NCI-H748 (cell line): Measurements from ENCODE around the gene CACNG4.

ENCODE experiments used
- DNase-seq: peaks from one replicate; lab custom pipeline; 2025; ENCODE audit not compliant: unreplicated experiment; lab: John Stamatoyannopoulos, UW

The CACNG4 gene

GRCh38 chr17:67041531-67041930, 77.0 kb downstream of the CACNG4 start:
- no peak for DNase-seq

DNA sequence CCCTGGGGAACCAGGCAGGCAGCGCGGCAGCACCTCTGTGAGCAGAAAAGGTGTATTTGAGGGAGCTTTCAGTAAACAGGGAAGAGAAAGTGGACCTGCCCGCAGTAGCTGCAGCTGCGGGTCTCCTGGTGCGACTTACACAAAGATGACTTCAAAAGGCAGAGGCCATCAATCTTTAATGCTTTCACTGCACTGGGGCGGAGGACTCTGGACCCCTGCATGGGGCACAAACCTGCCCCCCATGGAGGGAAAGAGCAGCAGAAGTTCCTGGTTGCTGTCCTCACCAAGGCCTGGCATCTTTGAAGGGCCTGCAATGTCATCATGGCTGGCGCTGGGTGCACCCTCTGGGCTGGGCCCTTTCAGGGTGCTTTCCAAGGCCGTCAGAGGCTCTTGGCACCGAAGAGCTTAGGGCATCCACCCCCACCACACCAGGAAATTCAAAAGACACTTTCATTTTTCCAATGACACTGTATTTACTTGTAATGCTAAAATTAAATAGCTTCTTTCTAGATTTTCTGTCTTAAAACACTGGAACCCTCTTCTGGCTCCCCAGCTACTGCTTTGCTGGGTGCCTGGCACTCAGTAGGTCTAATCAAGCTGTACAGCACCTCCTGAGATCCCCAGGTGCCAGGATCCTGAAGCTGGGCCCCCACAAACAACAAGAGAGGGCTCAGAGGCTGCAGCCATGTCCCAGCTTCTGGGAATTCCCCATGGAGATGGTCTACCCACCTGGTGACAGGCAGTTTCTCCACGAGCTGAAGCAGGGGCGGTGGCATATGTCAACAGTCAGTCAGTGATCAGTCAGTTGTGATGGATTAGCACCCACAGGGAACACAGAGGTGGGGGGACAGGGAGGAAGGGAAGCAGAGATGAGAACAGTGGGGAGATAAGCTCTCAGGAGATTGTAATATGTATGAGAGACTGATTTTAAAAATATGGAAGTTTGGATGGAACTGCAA, 77.7 kb downstream of the CACNG4 start:
- DNase-seq: no peak

DNA sequence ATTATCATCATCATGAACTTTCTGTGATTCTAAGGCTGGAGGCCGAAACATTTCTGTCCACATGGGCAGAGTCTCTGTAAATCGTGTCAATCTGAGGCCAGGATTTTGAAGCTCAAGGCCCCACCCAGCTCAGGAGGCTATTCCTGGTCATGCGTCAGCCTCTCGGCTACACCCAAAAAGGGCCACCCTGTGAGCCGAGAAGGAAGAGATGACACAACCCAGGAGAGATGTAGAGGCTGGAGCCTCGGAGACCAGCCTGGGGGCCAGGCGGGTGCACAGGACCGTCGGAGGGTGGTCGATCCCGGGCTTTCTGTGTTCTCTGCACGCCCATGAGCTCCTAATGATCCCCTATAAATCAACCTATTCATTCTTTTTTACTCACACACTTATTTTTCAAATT, 78.8 kb downstream of the CACNG4 start:
- no peak for DNase-seq

GRCh38 chr17:67044016-67044772, 79.7 kb downstream of the CACNG4 start, which contains the start of gene CACNG1:
TSS of gene CACNG1 (plus strand) at chr17:67044554. CDS start at chr17:67044661, 107 bp downstream.
- no peak for DNase-seq

DNA sequence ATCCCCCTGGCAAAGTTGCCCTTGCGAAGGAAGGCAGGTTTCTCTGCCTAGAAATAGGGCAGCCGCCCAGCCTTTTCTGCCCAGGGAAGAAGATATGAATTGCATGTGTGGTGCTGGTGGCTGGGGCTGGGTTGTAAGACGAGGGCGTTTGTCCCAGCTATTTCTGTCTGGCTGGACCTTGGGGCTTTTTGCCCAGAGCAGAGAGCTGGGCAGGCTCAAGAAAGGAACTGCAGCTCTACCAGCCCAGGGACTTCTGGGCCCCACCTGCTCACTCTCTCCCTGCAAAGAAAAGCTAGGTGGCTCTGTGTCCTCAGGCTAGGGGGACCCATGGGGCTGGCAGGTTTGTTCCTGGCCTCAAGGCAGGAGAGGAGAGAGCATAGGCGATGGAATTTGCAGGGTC, 80.4 kb downstream of the CACNG4 start:
- no peak for DNase-seq

- DNase-seq: no peak
Measured at GRCh38 chr17:67046398-67046797, 81.9 kb downstream of the CACNG4 start.

DNA sequence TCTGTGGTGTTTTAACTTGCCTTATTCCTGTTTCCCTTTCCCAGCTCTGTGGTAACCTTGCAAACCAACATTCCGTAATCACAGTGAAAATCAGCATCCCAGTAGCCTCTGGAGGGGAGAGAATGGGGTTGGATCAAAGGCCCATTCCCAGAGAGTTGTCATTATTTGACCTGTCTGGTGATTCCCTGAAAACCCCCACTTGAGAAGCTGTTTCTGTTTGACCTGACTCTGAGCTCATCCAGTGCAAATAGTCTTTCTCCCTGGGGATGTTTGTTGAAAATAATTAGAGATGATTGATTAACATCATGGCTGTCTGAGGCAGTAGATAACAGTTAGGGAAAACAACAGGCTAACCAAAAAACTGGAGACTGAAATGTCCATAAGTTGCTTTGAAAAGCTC, 82.9 kb downstream of the CACNG4 start:
- no peak for DNase-seq

DNA sequence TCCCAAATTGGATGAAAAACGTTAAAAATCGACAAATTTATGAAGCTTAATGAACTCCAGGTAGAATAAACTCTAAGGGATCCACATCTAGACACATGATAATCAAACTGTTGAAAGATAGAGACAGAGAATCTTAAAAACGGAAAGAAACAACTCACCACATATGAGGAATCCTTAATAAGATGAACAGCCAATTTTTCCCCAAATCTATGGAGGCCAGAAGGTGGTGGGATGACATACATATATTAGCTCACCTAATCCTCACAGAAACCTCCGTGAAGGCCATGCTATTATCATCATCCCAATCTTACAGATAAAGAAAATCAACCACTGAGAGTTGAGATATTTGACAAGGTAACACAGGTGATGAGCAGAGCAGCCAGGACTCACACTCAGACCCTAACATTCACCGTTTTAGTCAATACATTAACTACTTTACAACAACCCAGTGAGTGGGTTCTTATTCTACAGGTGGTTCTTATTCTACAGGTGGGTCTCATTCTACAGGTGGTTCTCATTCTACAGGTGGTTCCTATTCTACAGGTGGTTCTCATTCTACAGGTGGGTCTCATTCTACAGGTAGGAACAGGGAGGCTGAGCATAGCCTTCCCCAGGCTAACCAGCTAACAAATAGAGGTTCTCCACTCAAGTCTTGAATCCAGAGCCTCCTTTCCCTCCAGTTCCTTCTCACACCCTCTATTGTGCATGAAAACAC, 84.7 kb downstream of the CACNG4 start:
- DNase-seq: no peak

GRCh38 chr17:67050066-67050465, 85.6 kb downstream of the CACNG4 start:
- DNase-seq: no peak

- no peak for DNase-seq
Measured at GRCh38 chr17:67050471-67051154, 86.1 kb downstream of the CACNG4 start.

DNA sequence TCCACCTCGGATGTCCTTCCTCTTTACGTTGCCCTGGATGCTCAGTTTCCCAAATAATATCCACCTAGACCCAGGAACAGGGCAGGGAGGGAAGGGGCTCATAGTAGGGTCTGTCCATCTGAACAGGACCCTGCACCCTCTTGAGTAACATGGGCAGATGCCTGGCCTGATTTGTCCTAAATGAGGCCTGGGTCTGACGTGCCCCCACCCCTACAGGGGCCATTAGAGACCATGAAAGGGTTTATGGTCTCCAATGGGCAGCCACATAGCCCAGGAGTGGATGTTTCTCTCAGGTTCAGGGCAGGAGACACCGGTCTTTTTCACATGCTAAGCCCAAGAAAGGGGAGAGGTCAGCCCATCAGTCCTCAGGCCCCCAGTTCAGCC, 86.6 kb downstream of the CACNG4 start:
- DNase-seq: no peak

DNA sequence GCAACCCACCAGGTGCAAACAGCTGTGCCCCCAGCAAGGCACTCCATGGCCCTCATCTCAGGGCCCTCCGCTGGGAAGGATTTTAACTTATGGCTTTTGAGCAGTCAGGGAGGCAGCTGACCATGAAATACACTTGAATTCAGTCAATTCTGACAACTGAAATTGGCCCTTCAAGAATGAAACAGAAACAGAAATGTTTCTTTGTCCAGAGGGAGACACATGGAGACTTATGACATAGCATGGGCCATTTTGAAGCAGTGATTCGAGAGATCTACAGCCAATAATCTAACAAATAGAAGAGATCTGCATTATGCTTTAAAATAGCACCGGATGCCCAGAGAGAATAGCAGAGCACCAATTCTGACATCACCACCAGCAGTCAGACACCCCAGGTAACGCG, 87.3 kb downstream of the CACNG4 start:
- no peak for DNase-seq

DNA sequence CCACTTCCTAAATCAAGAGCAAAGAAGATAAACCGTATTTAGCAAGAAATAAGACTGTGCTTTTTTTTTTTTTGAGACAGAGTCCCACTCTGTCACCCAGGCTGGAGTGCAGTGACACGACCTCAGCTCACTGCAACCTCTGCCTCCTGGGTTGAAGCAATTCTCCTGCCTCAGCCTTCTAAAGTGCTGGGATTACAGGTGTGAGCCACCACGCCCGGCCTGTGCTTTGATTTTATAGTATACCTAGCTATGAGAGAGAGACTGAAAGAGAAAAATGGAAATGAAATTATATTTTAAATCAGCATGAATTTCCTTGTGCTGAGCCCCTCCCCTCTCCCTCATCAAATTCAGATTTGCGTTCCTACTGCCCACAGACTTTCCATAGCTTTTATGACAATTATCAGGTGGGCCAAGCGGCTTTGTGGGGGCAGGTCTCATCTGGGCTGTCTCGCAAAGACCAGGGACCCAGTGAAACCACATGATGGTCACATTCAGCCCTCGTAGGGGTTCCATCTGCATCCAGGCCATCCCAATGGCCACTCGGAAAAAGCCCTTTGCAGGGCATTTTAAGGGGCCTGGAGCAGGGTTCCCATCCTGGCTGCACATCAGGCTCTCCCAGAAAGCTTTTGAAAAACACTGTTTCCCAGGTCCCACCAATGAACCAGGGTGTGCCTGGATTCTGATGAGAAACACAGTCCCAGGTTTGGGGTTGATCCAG, 88.4 kb downstream of the CACNG4 start:
- no peak for DNase-seq

- no peak for DNase-seq
Measured at GRCh38 chr17:67053438-67054000, 89.0 kb downstream of the CACNG4 start.

DNA sequence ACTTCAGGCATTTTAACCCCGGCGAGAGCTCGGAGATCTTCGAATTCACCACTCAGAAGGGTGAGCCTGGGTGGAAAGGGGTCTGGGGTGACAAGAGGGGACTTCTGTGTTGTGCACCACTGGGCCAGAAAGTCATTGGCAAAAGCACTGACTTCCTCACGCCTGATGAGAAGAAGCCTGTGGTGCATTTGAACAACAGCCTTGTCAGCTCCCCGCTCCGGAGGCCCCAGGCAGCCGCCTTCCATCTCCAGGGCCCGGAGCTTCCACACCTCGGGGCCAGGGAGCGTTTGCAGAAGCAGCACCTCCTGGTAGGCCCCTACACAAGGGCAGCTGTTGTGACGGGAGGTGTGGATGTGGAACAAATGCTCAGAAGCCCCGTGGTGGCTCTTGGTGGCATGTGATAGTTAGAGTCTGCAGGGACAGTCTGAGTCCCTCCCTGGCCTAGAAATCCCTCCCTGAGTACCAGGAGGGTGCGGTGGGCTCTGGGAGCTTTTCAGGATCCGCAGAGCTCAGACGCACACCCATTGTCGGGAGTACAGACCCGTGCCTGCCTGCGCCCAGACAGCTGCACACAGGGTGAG, 89.6 kb downstream of the CACNG4 start:
- no peak for DNase-seq

- DNase-seq: no peak
Measured at GRCh38 chr17:67054608-67055007, 90.1 kb downstream of the CACNG4 start.

DNA sequence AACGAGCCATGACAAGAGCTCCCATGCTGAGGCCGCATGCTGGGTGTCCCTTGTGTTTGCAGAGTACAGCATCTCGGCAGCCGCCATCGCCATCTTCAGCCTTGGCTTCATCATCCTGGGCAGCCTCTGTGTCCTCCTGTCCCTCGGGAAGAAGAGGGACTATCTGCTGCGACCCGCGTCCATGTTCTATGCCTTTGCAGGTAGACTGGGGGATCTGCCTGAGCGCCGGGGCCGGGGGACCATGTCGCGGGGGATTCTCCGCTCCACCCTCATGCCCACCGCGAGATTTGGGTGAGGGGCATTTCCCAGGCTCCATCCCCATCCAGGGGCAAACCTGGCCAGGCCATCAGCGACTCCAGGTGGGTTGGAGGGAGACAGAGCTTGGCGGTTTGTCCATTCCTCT, 90.5 kb downstream of the CACNG4 start:
- no peak for DNase-seq

GRCh38 chr17:67055811-67056745, 91.6 kb downstream of the CACNG4 start:
- no peak for DNase-seq
